Fibroblast of skin of right biceps (primary cell): ENCODE measurements around the gene PNCK.
"Not testable (repeated sequence)": the region's sequence is repeated elsewhere in the genome, so short reads cannot be mapped to it uniquely, and the experiment has no call there.

Source experiments
- DNase-seq: peaks from one replicate; pipeline ENCODE4 v3.0.0-alpha.2; 2013

PNCK gene

GRCh38 chrX:153673428-153674218 lies at the start of gene PNCK:
PNCK (minus strand) TSS chrX:153673813; CDS start chrX:153673076, 737 bp downstream.
- DNase-seq, result no peak

DNA sequence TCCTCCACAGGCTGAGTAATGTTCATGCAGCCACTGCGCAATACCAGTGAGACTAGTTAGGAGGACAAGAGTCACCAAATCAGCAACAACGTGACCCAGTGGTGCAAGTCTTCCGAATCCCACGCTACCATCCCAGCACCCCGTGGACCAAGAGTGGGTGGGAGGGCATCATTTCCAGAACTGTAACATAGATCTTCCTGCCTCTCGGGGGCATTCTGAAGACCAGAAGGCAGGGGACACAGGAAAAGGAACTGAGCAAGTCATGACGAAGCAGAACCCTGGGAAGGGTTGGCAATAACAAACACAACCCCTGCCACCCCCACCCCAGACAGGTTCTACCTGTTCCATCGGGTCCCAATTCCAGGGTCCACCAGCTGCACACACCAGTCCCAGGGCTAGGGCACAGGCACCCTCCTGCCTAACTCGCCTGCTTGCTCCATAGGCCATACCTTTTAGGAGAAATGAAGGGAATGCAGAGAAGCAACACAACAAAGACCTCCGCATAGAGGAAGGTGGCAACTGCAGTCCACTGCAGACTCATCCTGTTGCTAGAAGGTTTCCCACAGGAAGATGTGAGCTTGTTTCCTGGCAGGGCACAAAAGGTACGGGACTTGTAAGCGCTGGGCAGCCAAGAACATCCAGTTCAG lies 49.2 kb upstream of the PNCK start:
- DNase-seq, result no peak

GRCh38 chrX:153719701-153720100 lies 46.1 kb upstream of the PNCK start:
- DNase-seq, result no peak

- DNase-seq, result no peak
These were observed 45.6 kb upstream of the PNCK start for GRCh38 chrX:153719238-153719637.

GRCh38 chrX:153717445-153717844 lies 43.8 kb upstream of the PNCK start:
- no peak for DNase-seq

GRCh38 chrX:153714256-153714655 lies 40.6 kb upstream of the PNCK start:
- no peak for DNase-seq

GRCh38 chrX:153709726-153710674 lies 36.4 kb upstream of the PNCK start:
- no peak for DNase-seq

- DNase-seq, result peak; percentile 72
These were observed 34.8 kb upstream of the PNCK start for GRCh38 chrX:153708415-153708814.

GRCh38 chrX:153707406-153707805 lies 33.8 kb upstream of the PNCK start:
- DNase-seq, result no peak

DNA sequence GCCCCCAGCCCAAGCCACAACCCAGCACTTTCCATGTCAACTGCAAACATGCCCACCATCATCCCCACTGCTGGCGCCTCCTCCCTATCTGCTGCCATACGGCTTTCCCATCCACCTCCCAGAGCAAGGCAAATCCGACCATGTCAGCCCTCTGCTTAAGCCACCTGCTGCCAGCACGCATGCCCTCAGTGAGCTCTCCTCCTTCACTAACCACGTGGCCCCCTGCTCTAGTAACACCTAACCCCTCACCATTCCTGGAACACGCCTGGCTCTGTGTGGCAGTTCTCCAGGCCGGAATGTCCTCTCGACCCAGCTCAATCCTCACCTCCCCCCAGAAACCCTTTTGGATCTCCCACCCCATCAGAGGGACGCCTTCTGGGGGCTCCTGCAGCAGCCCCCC lies 33.2 kb upstream of the PNCK start:
- DNase-seq, result no peak

DNA sequence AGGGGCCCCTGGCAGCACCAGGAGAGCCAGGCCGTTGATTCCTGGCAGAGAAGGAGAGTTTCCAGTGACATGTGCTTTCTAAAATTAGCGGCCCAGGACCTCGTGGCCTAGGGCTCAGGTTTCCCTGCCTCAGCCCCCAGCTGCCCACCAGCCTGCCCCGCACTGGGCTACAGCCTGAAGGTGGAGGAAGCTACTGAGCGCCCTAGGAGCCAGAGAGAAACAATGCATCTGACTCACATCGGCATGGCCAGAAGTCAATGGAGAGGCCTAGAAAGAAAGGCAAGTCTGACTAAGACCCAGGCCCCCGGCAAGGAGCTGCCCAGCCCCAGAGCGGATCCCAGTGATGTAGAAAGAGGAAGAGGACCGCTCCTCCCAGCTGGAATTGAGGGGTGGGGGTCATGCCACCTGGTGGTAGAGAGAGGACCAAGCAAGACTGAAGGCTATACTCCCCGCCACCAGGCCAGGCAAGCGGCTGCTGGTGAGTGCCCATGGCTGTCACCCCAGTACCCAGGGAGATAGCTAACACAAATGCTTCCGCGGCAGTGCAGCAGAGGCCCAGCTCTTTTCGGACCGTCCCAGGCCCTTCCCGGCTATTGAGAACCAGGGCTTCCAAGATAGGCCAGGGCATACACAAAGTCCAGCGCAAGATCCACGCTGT lies 31.9 kb upstream of the PNCK start:
- DNase-seq, result not testable (repeated sequence)

GRCh38 chrX:153704631-153705402 lies 31.2 kb upstream of the PNCK start:
- not testable (repeated sequence) for DNase-seq

DNA sequence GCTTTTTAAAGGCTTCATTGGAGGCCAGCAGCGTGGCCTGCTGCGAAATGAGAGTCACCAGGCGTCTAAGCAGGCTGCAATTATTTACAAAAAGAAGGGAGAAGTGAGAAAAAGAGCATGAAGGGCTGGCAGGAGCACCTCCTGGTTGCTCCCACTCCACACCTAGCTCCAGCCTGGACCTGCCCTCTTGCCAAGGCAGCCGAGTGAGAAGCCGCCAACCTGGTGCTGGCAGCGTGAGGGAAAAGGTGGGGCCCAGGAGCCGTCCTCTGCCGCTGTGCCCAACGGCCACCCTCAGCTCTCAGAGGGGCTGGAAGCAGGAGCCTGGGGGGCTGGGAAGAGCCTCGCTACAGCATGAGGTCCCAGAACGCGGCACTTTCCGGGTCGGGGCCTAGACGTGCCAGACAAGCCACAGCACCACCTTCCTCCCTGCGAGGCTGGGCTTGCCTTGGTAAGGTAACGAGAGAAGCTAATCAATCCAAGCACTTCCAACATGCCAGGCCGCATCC lies 30.5 kb upstream of the PNCK start:
- DNase-seq, result no peak

- DNase-seq, result peak; percentile 44
These were observed 29.4 kb upstream of the PNCK start for GRCh38 chrX:153703036-153703370.

GRCh38 chrX:153702336-153703035 lies 28.9 kb upstream of the PNCK start:
- no peak for DNase-seq

GRCh38 chrX:153701706-153702105 lies 28.1 kb upstream of the PNCK start:
- DNase-seq, result no peak

GRCh38 chrX:153700967-153701366 lies 27.4 kb upstream of the PNCK start:
- no peak for DNase-seq

- DNase-seq, result no peak
These were observed 26.8 kb upstream of the PNCK start for GRCh38 chrX:153700376-153700945.

GRCh38 chrX:153699784-153700371 lies 26.3 kb upstream of the PNCK start:
- DNase-seq, result not testable (repeated sequence)

GRCh38 chrX:153699210-153699783 lies 25.7 kb upstream of the PNCK start:
- DNase-seq, result not testable (repeated sequence)
